Fibroblast of the aortic adventitia (primary cell): ENCODE data around the gene FAM111A. TPM values are rescaled to one million over a fixed set of nuclear protein-coding genes. Genes with fewer than 3 reads are reported as not detected.

Experiments
- DNase-seq: peaks from one replicate; pipeline ENCODE4 v3.0.0-alpha.2; 2010; ENCODE audit warnings: low read depth
- H3K4me3 ChIP-seq: 2 replicates; pipeline ENCODE4 v1.5.1; 2011; ENCODE audit warnings: low read depth, mild to moderate bottlenecking, control low read depth, low read length, moderate library complexity
- total RNA-seq: library from RNA; depleted of rRNA; stranded (reverse); fragments of >200 nt; gene quantifications from 2 replicates; pipeline ENCODE4 v1.2.3, GENCODE V29; 2012; ENCODE audit warnings: low replicate concordance
- TF ChIP-seq, protein P1 (sequence below): IDR thresholded peaks from 2 replicates; pipeline ENCODE4 v1.5.1; 2011; ENCODE audit warnings: mild to moderate bottlenecking, low read length, control low read depth, inconsistent platforms; ENCODE audit not compliant: insufficient read depth

The FAM111A gene
- total RNA-seq, 1 donor = 103 TPM

DNA sequence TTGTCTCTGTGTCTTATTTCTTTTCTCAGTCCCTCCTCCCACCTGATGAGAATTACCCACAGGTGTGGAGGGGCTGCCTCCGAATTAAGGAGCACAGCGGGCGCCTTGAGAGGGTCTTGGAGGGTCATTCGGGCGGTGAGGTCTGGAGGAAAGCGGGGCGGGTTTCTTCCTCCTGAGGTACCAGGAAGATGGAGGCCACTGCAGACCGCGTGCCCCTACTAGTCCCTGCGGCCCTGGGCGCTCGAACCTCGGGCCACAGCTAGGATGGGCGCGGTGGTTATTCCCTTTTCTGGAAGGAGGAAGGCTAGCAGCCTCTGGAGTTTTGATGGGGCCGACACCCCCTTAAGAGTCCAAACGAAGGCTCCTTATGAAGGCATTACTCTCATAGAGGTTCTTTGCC is 5.5 kb upstream of the FAM111A start:
- DNase-seq = no peak
- no peak overlapping the region for H3K4me3 ChIP-seq
- TF ChIP-seq, protein P1, sequence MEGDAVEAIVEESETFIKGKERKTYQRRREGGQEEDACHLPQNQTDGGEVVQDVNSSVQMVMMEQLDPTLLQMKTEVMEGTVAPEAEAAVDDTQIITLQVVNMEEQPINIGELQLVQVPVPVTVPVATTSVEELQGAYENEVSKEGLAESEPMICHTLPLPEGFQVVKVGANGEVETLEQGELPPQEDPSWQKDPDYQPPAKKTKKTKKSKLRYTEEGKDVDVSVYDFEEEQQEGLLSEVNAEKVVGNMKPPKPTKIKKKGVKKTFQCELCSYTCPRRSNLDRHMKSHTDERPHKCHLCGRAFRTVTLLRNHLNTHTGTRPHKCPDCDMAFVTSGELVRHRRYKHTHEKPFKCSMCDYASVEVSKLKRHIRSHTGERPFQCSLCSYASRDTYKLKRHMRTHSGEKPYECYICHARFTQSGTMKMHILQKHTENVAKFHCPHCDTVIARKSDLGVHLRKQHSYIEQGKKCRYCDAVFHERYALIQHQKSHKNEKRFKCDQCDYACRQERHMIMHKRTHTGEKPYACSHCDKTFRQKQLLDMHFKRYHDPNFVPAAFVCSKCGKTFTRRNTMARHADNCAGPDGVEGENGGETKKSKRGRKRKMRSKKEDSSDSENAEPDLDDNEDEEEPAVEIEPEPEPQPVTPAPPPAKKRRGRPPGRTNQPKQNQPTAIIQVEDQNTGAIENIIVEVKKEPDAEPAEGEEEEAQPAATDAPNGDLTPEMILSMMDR = no peak

DNA sequence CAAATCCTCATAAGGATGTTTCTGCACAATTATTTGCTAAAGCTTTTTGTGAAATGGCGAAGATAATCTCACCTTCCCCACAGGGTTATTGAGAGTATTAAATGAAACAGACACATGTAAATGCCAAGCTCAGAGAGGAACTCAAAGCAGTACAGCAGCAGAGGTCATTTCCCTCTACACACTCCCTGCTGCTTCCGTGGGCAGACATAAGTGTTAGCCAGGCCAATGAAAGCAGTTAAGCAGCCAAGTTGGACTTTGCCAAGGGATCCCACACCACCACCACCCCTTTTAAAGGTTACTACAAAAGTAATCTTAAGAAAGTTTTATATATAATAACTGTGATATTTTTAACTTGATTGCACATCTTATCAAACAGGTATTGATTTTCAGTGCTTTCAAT is 4.0 kb upstream of the FAM111A start:
- H3K4me3 ChIP-seq = no peak overlapping the region
- DNase-seq = peak; percentile 3
- TF ChIP-seq, protein P1 = no peak

DNA sequence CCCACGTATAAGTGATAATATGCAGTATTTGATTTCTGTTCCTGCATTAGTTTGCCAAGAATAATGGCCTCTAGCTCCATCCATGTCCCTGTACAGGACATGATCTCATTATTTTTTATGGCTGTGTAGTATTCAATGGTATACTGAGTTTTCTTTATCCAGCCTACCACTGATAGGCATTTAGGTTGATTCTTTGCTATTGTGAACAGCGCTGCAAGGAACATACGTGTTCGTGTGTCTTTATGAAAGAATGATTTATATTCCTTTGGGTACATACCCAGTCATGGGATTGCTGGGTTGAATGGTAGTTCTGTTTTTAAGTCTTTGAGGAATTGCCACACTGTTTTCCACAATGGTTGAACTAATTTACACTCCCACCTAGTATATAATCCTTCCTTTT is 1.5 kb upstream of the FAM111A start:
- TF ChIP-seq, protein P1 = no peak
- DNase-seq = no peak
- H3K4me3 ChIP-seq = no peak overlapping the region

DNA sequence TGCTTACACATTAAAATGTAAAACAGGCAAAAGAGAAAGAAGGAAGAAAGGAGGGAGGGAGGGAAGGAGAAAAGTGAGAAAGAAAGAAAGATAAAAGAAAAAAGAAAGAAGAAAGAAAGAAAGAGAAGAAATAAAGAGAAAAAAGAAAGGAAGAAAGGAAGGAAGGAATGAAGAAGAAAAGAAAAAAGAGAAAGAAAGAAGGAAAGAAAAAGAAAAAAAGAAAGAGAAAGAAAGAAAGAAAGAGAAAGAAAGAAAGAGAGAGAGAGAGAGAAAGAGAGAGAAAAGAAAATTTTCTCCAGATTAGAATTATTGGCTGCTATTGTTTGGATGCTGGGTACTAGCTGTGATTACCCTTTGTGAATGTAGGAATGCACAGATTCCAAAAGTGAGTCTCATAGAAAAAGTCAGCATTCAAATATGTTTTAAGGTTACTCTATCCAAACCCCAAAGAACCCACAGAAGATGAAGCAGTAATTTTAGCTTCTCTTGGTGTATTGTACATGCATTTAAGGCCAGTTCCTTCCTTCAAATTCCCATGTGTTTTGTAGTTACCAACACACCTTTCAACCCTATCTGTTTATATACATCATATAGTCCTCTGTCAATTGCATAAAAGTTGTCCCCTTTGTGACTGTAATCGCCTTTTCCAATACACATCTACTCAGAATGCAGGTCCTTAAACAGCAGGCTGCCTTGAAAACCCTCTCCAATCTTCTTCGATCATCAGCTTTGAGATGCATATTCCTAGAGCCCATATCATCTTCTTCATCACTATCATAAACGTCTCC is 789 bp upstream of the FAM111A start:
- peak overlapping the region; percentile 88 for H3K4me3 ChIP-seq
- DNase-seq = peak; percentile 61
- TF ChIP-seq, protein P1 = no peak

DNA sequence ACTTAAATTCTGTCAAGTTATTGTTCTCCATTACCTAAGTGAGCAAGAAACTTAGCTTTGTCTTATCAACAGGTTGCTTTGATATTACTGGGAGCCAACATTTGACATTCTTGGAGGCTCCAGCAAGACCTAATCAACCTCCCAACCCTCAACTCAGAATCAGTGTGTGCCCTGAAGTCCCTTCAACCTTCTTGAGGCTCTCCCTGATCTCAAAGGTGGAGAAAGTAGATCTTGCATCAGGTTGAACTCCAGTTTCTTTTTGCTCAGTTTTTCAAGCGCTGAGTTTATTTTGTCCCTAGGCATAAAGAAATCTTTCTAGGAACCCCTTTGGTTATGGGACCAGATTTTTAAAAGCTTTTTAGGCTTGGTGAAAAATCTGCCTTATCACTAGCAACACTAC is 1.4 kb downstream of the FAM111A start:
- H3K4me3 ChIP-seq = peak overlapping the region; percentile 88
- TF ChIP-seq, protein P1 = no peak
- DNase-seq = peak; percentile 30

DNA sequence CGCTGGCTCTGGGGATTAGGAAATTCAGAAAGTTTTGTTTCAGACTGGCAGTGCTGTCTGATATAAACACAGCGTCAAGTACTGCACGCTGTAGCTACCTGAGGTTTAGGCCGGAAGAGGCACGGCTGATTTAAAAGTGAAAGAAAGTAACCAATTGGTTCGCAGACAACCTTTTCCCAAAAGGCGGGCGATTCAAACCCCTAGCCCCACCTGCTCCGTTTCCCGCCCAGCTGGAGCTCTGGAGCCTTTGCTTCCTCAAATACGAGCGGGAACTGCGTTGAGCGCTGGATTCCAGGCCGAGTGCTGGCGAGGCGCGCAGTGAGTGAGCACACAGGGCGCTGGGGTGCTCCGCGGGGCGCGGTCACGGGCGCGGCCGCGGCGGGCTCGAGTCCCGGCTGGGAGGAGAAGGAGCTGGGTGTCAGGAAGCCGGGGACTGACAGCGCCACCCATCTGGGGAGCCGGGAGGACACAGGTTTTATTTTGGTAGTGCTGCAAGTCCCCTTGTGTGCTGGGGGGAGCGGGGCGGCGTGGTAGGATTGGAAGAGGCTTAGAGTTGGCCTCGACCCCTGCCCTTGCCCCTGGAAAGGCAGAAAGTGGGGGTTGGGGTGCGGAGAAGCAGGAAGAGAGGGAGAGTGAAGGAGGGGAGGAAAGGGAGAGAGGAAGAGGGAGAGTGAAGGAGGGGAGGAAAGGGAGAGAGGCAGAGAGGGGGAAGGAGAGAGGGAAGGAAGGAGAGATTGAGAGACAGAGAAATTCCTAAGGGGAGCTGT is 2.1 kb downstream of the FAM111A start:
- H3K4me3 ChIP-seq = peak overlapping the region; percentile 88
- TF ChIP-seq, protein P1 = peak; percentile 6
- DNase-seq = peak; percentile 86
